ENCODE results near the gene APEX1.
A peak's percentile ranks its signal among the peaks of the same experiment; 100 is the strongest.

APEX1 gene

DNA sequence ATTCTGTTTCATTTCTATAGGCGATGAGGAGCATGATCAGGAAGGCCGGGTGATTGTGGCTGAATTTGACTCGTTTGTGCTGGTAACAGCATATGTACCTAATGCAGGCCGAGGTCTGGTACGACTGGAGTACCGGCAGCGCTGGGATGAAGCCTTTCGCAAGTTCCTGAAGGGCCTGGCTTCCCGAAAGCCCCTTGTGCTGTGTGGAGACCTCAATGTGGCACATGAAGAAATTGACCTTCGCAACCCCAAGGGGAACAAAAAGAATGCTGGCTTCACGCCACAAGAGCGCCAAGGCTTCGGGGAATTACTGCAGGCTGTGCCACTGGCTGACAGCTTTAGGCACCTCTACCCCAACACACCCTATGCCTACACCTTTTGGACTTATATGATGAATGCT is 1.9 kb downstream of the APEX1 start:
- DNase-seq (ENCODE audit: extremely low read depth, low read depth), result no peak
- TF ChIP-seq, protein P1, sequence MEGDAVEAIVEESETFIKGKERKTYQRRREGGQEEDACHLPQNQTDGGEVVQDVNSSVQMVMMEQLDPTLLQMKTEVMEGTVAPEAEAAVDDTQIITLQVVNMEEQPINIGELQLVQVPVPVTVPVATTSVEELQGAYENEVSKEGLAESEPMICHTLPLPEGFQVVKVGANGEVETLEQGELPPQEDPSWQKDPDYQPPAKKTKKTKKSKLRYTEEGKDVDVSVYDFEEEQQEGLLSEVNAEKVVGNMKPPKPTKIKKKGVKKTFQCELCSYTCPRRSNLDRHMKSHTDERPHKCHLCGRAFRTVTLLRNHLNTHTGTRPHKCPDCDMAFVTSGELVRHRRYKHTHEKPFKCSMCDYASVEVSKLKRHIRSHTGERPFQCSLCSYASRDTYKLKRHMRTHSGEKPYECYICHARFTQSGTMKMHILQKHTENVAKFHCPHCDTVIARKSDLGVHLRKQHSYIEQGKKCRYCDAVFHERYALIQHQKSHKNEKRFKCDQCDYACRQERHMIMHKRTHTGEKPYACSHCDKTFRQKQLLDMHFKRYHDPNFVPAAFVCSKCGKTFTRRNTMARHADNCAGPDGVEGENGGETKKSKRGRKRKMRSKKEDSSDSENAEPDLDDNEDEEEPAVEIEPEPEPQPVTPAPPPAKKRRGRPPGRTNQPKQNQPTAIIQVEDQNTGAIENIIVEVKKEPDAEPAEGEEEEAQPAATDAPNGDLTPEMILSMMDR (IDR thresholded peaks at IDR 0.05; ENCODE audit: low read depth, low read length), result no peak

DNA sequence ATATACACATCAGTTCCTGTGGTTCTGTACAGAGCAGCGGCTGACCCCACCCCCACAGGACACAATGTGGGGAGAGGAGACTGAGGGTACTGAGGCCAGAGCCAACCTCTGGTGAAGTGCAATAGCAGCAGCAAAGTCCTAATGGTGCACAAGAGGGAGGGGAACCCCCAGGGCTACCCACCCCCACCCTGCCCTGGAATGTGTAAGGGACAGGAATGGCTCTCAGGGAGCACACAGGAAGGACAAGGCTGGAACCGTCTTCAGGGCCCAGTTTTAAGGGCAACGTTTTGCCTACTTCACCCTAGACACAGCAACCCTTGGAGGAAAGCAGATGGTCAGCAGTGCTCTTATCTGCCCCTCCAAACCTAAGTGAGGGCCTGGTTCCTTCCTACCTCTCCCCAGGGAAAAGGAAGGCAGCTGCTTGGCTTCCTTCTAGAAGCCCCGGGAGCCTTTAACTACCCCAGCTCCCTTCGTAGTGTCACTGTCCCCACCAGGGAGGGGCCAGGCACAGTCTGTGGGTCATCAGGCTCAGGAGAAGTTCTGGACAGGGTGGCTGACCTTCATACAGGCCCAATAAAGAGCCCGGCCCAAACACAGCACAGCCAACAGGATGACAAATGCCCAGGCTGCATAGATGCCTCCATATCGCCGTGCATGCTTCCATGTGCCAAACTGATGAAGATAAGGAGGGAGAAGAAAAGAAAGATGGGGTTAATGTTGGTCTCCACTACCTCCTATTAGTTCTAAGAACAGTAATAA is 3.2 kb downstream of the APEX1 start:
- DNase-seq (ENCODE audit: extremely low read depth, low read depth), result no peak
- TF ChIP-seq, protein P1 (IDR thresholded peaks at IDR 0.05; ENCODE audit: low read depth, low read length), result no peak

- TF ChIP-seq, protein P1 (IDR thresholded peaks at IDR 0.05; ENCODE audit: low read depth, low read length), result no peak
- DNase-seq (ENCODE audit: extremely low read depth, low read depth), result no peak
Measured at GRCh38 chr14:20460458-20461224, 5.6 kb downstream of the APEX1 start.

GRCh38 chr14:20461225-20462141 is 6.5 kb downstream of the APEX1 start, which contains the start of gene PIP4P1:
TSS of gene PIP4P1 (minus strand) at chr14:20461434. CDS start at chr14:20461325, 109 bp downstream.
- DNase-seq (ENCODE audit: extremely low read depth, low read depth), result peak; percentile 100
- TF ChIP-seq, protein P1 (IDR thresholded peaks at IDR 0.05; ENCODE audit: low read depth, low read length), result no peak

DNA sequence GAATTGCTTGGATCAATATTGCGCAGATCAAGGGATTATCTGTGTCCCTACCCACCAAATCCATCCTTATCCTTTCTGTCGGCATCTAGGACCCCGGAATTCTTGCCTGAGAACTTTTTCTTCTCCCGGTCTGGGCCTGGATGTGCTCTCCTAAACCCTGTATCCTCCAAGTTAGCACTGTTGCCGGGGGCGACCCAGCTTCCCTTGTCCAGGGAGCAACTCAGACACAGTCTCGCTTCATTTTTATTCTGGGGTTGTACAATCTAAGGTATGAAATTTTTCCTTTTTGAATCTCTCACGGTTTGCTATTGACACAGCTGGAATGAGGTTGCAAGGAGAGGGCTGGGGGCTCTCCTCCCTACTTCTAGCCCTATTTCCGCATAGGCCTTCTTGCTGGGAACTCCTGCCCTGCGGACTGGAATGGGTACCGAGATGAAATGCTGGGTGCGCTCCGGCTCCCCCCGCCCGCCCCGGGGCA is 13.8 kb downstream of the APEX1 start:
- DNase-seq (ENCODE audit: extremely low read depth, low read depth), result no peak
- TF ChIP-seq, protein P1 (IDR thresholded peaks at IDR 0.05; ENCODE audit: low read depth, low read length), result no peak

DNA sequence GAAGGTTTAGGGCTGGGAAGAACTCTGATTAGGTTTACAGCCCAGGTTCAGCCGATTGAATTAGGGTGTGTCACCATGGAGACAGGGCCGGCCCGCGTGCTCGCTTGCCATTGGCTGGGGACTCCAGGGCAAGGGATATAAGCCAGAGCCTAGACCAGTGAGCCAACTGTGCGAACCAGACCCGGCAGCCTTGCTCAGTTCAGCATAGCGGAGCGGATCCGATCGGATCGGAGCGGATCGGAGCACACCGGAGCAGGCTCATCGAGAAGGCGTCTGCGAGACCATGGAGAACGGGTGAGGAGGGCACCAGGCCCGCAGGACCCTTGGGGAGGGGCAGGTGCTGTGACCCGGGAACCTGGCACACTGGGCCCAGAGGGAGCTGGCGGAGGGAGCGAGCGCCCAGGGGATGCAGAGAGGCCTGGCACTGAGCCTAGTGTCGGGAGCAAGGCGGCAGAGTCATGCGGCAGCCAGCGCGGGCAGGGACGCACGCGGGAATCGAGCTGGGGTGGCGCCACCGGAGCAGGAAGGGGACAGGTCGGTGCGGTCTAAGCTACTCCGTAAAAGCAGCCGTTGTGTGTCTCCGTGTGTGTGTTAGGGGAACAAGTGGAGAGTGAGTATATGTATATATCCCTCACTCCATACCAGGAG is 14.3 kb downstream of the APEX1 start, which contains the start of gene PNP:
PNP (plus strand) TSS at position 165 of the 648 bp plus-strand sequence; CDS start at position 284, 119 bp downstream.
- peak; percentile 60 for DNase-seq (ENCODE audit: extremely low read depth, low read depth)

More for the DNA sequence above, 14.3 kb downstream of the APEX1 start, which contains the start of gene PNP:
- TF ChIP-seq, protein P1 (IDR thresholded peaks at IDR 0.05; ENCODE audit: low read depth, low read length), result no peak

Data from AG09319 (cell line).